Measurements from ENCODE around the gene LDLRAD3.

GRCh38 chr11:36054628-36055027, 110.8 kb downstream of the LDLRAD3 start:
- no peak for TF ChIP-seq CTCF (optimal IDR thresholded peaks at IDR 0.05 in 1 of 3, IDR thresholded peaks at IDR 0.05 in 1 of 3, conservative IDR thresholded peaks at IDR 0.05 in 1 of 3; ENCODE audit: extremely low read depth in 1 of 3, insufficient read depth in 2 of 3, low read length in 3 of 3)
- TF ChIP-seq EZH2 (IDR thresholded peaks at IDR 0.05; ENCODE audit: low read length) = no peak

Data from keratinocyte (primary cell).